Kidney (tissue), 14 donors: Measurements from ENCODE around the gene ARL5B. TPM values are rescaled to one million over a fixed set of nuclear protein-coding genes. Genes with fewer than 3 reads are reported as not detected.

Experiments
- DNase-seq, 5 donors: peaks; one replicate each; pipeline ENCODE4 v3.0.0-alpha.2; 2013 to 2020
- FAIRE-seq: peaks from 2 replicates; lab custom pipeline; 2012; peaks lifted over from hg19 to GRCh38; lab: Jason Lieb, UNC
- H3K27ac ChIP-seq, 2 donors: one replicate each; pipeline ENCODE4 v1.7.0; 2013; ENCODE audit warnings: low read depth in 2 of 2, low read length in 2 of 2, inconsistent platforms in 1 of 2
- H3K27me3 ChIP-seq: one replicate; pipeline ENCODE4 v1.7.1; 2013; ENCODE audit warnings: low read length, inconsistent platforms; ENCODE audit not compliant: control insufficient read depth, insufficient read depth
- H3K36me3 ChIP-seq, 3 donors: one replicate each; pipeline versions ENCODE4 v1.7.0 to v1.7.1; 2013; ENCODE audit warnings: low read length in 3 of 3, control low read depth in 1 of 3, inconsistent platforms in 1 of 3; ENCODE audit not compliant: insufficient read depth in 3 of 3, control insufficient read depth in 2 of 3
- H3K4me1 ChIP-seq, 3 donors: one replicate each; pipeline versions ENCODE4 v1.7.0 to v1.7.1; 2013; ENCODE audit warnings: low read length in 3 of 3, inconsistent platforms in 1 of 3, low read depth in 1 of 3; ENCODE audit not compliant: control insufficient read depth in 2 of 3, insufficient read depth in 2 of 3
- H3K4me3 ChIP-seq, 3 donors: one replicate each; pipeline versions ENCODE4 v1.7.0 to v1.8.1; 2013; ENCODE audit warnings: low read length in 3 of 3, control low read depth in 1 of 3, inconsistent platforms in 1 of 3
- H3K9ac ChIP-seq, 3 donors: one replicate each; pipeline versions ENCODE4 v1.7.0 to v1.7.1; 2013; ENCODE audit warnings: low read length in 3 of 3, control low read depth in 1 of 3, inconsistent platforms in 1 of 3
- H3K9me3 ChIP-seq, 3 donors: one replicate each; pipeline versions ENCODE4 v1.7.0 to v1.7.1; 2013; ENCODE audit warnings: low read length in 3 of 3, control low read depth in 1 of 3, inconsistent platforms in 1 of 3; ENCODE audit not compliant: control insufficient read depth in 2 of 3, insufficient read depth in 1 of 3
- CTCF ChIP-seq: IDR thresholded peaks from 3 replicates; pipeline ENCODE4 v1.5.1; 2012; ENCODE audit warnings: mild to moderate bottlenecking, moderate library complexity, borderline replicate concordance; ENCODE audit not compliant: insufficient read depth; ENCODE audit errors: extremely low read depth
- intact Hi-C: fragments of 100-400 bp; cut with DNase I; formaldehyde crosslinking; loops from one replicate; pipeline ENCODE4 v1.11.1; 2022
- polyA plus RNA-seq: library from polyadenylated mRNA; stranded (reverse); fragments of 350-450 nt; fragmentation: Illumina TruSeq; extraction: RNeasy Lipid Tissue Mini Kit (QIAGEN cat#74804); gene quantifications from one replicate; pipeline ENCODE4 v1.2.3, GENCODE V29; 2014; ENCODE audit warnings: low read depth, low replicate concordance; ENCODE audit not compliant: insufficient read depth
- total RNA-seq: library from RNA; stranded (reverse); fragmentation: NEBNext Ultra II Directional; extraction: Animal tissue kit (Norgen Biotek cat#: 25700); gene quantifications from one replicate; pipeline ENCODE4 v1.2.1, GENCODE V29; 2021
- donor health status: control.
- donor health status: control.
- donor health status: control.
- donor health status: control.
- donor health status: control.
- donor health status: DM: yes; HTN: yes; CAD: no.
- donor health status: Normal renal cell carcinoma (clear cell type).

The ARL5B gene
- total and polyA plus RNA-seq, 2 donors from 2014 or later = 3.0 to 9.7 TPM

GRCh38 chr10:18650404-18650997, 8.7 kb upstream of the ARL5B start:
- FAIRE-seq (no peak), DNase-seq (peak in 1 of 5 donors; percentile 43)
- Histone ChIP-seq H3K4me1 (peaks cover 0 to 2% (median 0%) of the 10 kb centered on the region in 3 donors), H3K36me3 (no peaks in the 10 kb centered on the region), H3K27me3 (no peaks in the 10 kb centered on the region), H3K27ac (peak overlapping the region in 1 of 2 donors; percentile 95), H3K9ac (peak overlapping the region; percentile 96 to 98 (median 97)), H3K4me3 (peak overlapping the region; percentile 96 to 99 (median 99)), H3K9me3 (no peaks in the 10 kb centered on the region)
- no peak for TF ChIP-seq CTCF
- intact Hi-C loops = no loop called here

DNA sequence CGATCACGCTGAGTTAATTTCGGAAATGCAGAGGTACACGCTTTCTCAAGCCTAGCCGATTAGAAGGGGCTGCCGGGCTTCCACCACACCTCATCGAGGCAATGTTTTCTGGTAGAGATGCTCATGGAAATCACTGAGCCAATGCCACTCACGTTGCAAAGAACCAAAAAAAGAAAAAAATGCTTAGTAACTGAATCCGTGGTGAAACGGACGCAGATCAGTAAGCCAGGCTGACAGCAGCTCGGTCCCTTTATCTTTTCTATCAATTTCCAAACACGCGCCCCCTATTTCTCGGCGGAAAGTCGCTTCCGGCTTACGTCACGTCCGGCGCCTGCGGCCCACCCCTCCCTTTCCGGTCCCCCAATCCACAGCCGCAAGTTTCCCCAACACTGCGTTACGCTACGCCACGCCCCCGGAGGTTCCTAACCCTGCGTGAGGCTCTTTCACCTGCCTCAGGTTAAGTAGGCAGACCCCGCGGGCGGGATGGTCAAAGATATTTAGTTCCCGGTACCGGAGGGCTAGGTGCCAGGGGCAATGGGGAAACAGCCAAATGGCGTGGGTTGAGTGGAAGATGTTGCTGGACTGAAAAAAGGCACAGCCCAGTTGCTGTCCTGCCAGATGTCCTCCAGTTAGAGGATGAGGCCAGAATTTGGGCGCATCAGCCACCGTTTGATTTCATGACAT, 7.8 kb upstream of the ARL5B start, which contains the start of gene NSUN6:
NSUN6 (minus strand) TSS at position 264 of the 684 bp plus-strand sequence. CDS start 384 bp downstream, outside the sequence.
- Histone ChIP-seq H3K9ac (peak within 1 kb of the TSS; percentile 96 to 98 (median 97)), H3K36me3 (no peaks in the 10 kb centered on the region), H3K4me3 (peak within 1 kb of the TSS; percentile 96 to 99 (median 99)), H3K27me3 (no peaks in the 10 kb centered on the region), H3K9me3 (no peaks in the 10 kb centered on the region), H3K27ac (peak within 1 kb of the TSS; percentile 94 to 95), H3K4me1 (peaks cover 0 to 2% (median 0%) of the 10 kb centered on the region in 3 donors)
- TF ChIP-seq CTCF = no peak
- DNase-seq (peak; percentile 93 to 97 (median 95)), FAIRE-seq (peak; percentile 41)
- intact Hi-C loops = no loop called here

DNA sequence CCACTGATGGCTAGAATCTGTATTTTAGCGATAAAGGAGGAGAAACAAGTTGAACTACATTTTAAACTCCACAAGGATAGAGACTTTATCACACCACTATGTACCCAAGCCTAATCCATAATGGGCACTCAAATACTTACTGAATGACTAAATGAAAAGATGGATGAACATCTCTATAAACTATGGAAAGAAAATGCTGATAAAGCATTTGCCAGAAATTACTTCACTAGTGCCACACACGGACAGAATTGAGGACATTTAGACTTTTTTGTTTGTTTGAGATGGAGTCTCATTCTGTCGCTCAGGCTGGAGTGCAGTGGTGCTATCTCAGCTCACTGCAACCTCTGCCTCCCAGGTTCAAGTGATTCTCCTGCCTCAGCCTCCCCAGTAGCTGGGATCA, 6.1 kb upstream of the ARL5B start:
- Histone ChIP-seq H3K36me3 (no peaks in the 10 kb centered on the region), H3K9ac (no peak overlapping the region), H3K27me3 (no peaks in the 10 kb centered on the region), H3K4me3 (no peak overlapping the region), H3K27ac (no peak overlapping the region), H3K4me1 (peaks cover 0 to 5% (median 0%) of the 10 kb centered on the region in 3 donors), H3K9me3 (no peaks in the 10 kb centered on the region)
- no peak for FAIRE-seq
- TF ChIP-seq CTCF = no peak
- intact Hi-C loops = no loop called here
- DNase-seq = no peak
